ENCODE results near the gene TNFRSF17. TPM values are rescaled to one million over a fixed set of nuclear protein-coding genes. Genes with fewer than 3 reads are reported as not detected.
A peak's percentile ranks its signal among the peaks of the same experiment; 100 is the strongest.
"Not testable (repeated sequence)": the region's sequence is repeated elsewhere in the genome, so short reads cannot be mapped to it uniquely, and the experiment has no call there.

TNFRSF17 gene
- total and polyA plus RNA-seq, 3 experiments from 2014 or later = not detected

DNA sequence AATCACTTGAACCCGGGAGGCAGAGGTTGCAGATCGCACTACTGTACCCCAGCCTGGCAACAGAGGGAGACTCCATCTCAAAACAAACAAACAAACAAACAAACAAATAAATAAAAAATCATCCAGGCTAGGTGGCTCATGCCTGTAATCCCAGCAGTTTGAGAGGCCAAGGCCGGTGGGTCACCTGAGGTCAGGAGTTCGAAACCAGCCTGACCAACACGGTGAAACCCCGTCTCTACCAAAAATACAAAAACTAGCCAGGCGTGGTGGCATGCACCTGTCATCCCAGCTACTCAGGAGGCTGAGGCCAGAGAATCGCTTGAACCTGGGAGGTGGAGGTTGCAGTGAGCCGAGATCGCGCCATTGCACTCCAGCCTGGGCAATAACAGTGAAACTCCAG, 2.0 kb upstream of the TNFRSF17 start:
- H3K4me1 Mint-ChIP-seq; H3K9me3 ChIP-seq (ENCODE audit: low read length); H3K36me3 ChIP-seq (ENCODE audit: insufficient read depth, low read length); H3K9me3 Mint-ChIP-seq; H3K4me3 Mint-ChIP-seq; H3K27me3 ChIP-seq (ENCODE audit: insufficient read depth, low read length, poor library complexity, severe bottlenecking); H3K27ac Mint-ChIP-seq; H3K4me3 ChIP-seq (ENCODE audit: low read length); DNase-seq; H3K4me1 ChIP-seq (ENCODE audit: insufficient read depth, low read length); H3K27ac ChIP-seq (ENCODE audit: low read depth, low read length); H3K36me3 Mint-ChIP-seq; POLR2A ChIA-PET: not testable (repeated sequence)
- CTCF ChIA-PET = interaction anchor here (1.6 kb wide), 1 partner anchor 105 kb away, joined by 4 read pairs; no protein-coding TSS in a partner anchor
- H3K27me3 Mint-ChIP-seq = peaks cover 9 to 25% of the 10 kb centered on the region in 2 donors

DNA sequence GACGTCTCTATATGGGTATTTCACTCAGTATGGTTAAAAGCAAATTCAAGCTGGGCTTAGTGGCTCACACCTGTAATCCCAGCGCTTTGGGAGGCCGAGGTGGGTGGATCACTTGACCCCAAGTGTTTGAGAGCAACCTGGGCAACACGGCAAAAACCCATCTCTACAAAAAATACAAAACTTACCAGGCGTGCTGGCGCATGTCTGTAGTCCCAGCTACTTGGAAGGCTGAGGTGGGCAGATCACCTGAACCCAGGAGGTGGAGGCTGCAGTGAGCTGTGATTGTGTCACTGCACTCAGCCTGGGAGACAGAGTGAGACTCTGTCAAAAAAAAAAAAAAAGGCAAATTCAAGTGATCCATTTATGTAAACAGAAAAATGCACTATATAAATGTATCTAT, 1.3 kb upstream of the TNFRSF17 start:
- Mint-ChIP-seq H3K27me3 (peaks cover 9 to 25% of the 10 kb centered on the region in 2 donors), H3K4me1 (peaks cover 0 to 6% (median 0%) of the 10 kb centered on the region in 3 donors), H3K27ac (no peak overlapping the region), H3K4me3 (no peak overlapping the region), H3K9me3 (no peaks in the 10 kb centered on the region), H3K36me3 (no peaks in the 10 kb centered on the region)
- Histone ChIP-seq H3K27ac (ENCODE audit: low read depth, low read length) (no peak overlapping the region), H3K9me3 (ENCODE audit: low read length) (no peaks in the 10 kb centered on the region), H3K27me3 (ENCODE audit: insufficient read depth, low read length, poor library complexity, severe bottlenecking) (no peaks in the 10 kb centered on the region), H3K4me1 (ENCODE audit: insufficient read depth, low read length) (no peaks in the 10 kb centered on the region), H3K4me3 (ENCODE audit: low read length) (no peak overlapping the region), H3K36me3 (ENCODE audit: insufficient read depth, low read length) (no peaks in the 10 kb centered on the region)
- DNase-seq = no peak
- CTCF ChIA-PET = interaction anchor here (1.6 kb wide), 1 partner anchor 105 kb away, joined by 4 read pairs; no protein-coding TSS in a partner anchor
- POLR2A ChIA-PET = no interaction called here

DNA sequence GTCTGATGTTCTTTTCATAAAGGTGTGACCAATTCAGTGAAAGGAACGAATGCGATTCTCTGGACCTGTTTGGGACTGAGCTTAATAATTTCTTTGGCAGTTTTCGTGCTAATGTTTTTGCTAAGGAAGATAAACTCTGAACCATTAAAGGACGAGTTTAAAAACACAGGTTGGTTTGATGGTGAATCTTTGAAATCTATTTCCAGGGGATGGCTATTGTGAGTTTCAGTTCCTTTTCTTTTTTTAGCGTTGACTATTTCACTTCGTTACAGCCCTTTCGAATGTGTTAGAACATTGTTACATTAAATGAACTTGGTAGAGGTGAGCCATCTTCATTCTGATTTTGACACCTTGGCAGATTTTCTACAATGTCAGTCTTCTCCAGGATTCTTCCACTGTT, 1.2 kb downstream of the TNFRSF17 start:
- ChIA-PET POLR2A (no interaction called here), CTCF (interaction anchor here (1.2 kb wide), 1 partner anchor 129 kb away, joined by 3 read pairs; no protein-coding TSS in a partner anchor)
- Mint-ChIP-seq H3K9me3 (no peaks in the 10 kb centered on the region), H3K4me3 (no peak overlapping the region), H3K27me3 (peaks cover 5 to 21% of the 10 kb centered on the region in 2 donors), H3K36me3 (no peaks in the 10 kb centered on the region), H3K4me1 (peaks cover 0 to 6% (median 0%) of the 10 kb centered on the region in 3 donors), H3K27ac (no peak overlapping the region)
- Histone ChIP-seq H3K36me3 (ENCODE audit: insufficient read depth, low read length) (no peaks in the 10 kb centered on the region), H3K4me1 (ENCODE audit: insufficient read depth, low read length) (no peaks in the 10 kb centered on the region), H3K4me3 (ENCODE audit: low read length) (no peak overlapping the region), H3K27ac (ENCODE audit: low read depth, low read length) (no peak overlapping the region), H3K27me3 (ENCODE audit: insufficient read depth, low read length, poor library complexity, severe bottlenecking) (no peaks in the 10 kb centered on the region), H3K9me3 (ENCODE audit: low read length) (no peaks in the 10 kb centered on the region)
- no peak for DNase-seq

DNA sequence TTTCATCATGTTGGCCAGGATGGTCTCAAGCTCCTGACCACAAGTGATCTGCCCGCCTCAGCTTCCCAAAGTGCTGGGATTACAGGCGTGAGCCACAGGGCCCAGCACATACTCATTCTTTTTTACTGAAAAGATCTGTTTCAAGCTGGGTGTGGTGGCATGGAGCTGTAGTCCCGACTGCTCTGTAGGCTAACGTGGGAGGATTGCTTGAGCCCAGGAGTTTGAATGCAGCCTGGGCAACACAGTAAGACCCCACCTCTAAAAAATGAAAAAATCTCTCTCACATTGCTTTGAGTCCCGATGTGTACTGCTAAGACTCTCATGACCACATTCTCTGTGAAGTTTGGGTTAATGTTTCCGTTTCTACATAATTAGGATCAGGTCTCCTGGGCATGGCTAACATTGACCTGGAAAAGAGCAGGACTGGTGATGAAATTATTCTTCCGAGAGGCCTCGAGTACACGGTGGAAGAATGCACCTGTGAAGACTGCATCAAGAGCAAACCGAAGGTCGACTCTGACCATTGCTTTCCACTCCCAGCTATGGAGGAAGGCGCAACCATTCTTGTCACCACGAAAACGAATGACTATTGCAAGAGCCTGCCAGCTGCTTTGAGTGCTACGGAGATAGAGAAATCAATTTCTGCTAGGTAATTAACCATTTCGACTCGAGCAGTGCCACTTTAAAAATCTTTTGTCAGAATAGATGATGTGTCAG, 2.3 kb downstream of the TNFRSF17 start:
- no peak overlapping the region for H3K4me3 Mint-ChIP-seq
- H3K27me3 Mint-ChIP-seq = peaks cover 5 to 17% of the 10 kb centered on the region in 2 donors
- no peak for DNase-seq
- CTCF ChIA-PET = no interaction called here
- peaks cover 0 to 6% (median 0%) of the 10 kb centered on the region in 3 donors for H3K4me1 Mint-ChIP-seq
- Histone ChIP-seq H3K4me1 (ENCODE audit: insufficient read depth, low read length) (no peaks in the 10 kb centered on the region), H3K9me3 (ENCODE audit: low read length) (no peaks in the 10 kb centered on the region), H3K4me3 (ENCODE audit: low read length) (no peak overlapping the region), H3K36me3 (ENCODE audit: insufficient read depth, low read length) (no peaks in the 10 kb centered on the region), H3K27me3 (ENCODE audit: insufficient read depth, low read length, poor library complexity, severe bottlenecking) (no peaks in the 10 kb centered on the region), H3K27ac (ENCODE audit: low read depth, low read length) (no peak overlapping the region)
- POLR2A ChIA-PET = no interaction called here
- H3K27ac Mint-ChIP-seq = no peak overlapping the region
- no peaks in the 10 kb centered on the region for H3K36me3 Mint-ChIP-seq
- no peaks in the 10 kb centered on the region for H3K9me3 Mint-ChIP-seq

DNA sequence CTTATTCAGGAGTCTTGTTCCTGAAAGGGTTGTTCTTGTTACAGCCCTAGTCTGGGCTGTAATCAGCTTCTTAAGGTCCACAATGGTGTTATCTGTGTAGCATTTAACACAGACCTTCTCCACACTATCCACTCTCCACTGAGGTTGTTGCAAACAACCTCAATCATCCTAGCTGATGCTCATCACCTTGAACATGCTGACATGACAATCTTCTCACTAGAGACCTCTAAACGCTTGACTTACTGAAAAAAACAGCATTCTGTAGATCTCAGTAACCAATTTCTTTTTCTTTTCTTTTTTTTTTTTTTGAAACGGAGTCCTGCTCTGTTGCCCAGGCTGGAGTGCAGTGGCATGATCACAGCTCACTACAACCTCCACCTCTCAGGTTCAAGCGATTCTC, 3.6 kb downstream of the TNFRSF17 start:
- ChIA-PET POLR2A (no interaction called here), CTCF (no interaction called here)
- H3K27me3 Mint-ChIP-seq = peaks cover 2 to 14% of the 10 kb centered on the region in 2 donors
- H3K27ac Mint-ChIP-seq = no peak overlapping the region
- no peaks in the 10 kb centered on the region for H3K36me3 ChIP-seq (ENCODE audit: insufficient read depth, low read length)
- no peak for DNase-seq
- no peaks in the 10 kb centered on the region for H3K9me3 ChIP-seq (ENCODE audit: low read length)
- H3K4me1 Mint-ChIP-seq = peaks cover 0 to 6% (median 0%) of the 10 kb centered on the region in 3 donors
- H3K4me1 ChIP-seq (ENCODE audit: insufficient read depth, low read length) = no peaks in the 10 kb centered on the region
- H3K4me3 ChIP-seq (ENCODE audit: low read length) = no peak overlapping the region
- no peaks in the 10 kb centered on the region for H3K36me3 Mint-ChIP-seq
- H3K27me3 ChIP-seq (ENCODE audit: insufficient read depth, low read length, poor library complexity, severe bottlenecking) = no peaks in the 10 kb centered on the region
- H3K4me3 Mint-ChIP-seq = no peak overlapping the region
- H3K9me3 Mint-ChIP-seq = no peaks in the 10 kb centered on the region
- H3K27ac ChIP-seq (ENCODE audit: low read depth, low read length) = no peak overlapping the region

DNA sequence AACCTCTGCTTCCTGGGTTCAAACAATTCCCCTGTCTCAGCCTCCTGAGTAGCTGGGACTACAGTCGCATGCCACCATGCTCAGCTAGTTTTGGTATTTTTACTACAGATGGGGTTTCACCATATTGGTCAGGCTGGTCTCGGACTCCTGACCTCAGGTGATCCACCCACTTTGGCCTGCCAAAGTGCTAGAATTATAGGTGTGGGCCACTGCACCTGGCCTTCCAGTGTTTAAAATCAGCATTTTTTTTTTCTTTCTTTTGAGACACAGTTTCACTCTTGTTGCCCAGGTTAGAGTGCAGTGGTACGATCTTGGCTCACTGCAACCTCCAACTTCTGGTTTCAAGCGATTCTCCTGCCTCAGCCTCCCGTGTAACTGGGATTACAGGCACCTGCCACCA, 5.3 kb downstream of the TNFRSF17 start:
- H3K27me3 Mint-ChIP-seq = peaks cover 0 to 12% of the 10 kb centered on the region in 2 donors
- H3K4me1 ChIP-seq (ENCODE audit: insufficient read depth, low read length); POLR2A ChIA-PET; H3K36me3 Mint-ChIP-seq; H3K9me3 Mint-ChIP-seq; H3K4me3 ChIP-seq (ENCODE audit: low read length); H3K4me3 Mint-ChIP-seq; H3K27me3 ChIP-seq (ENCODE audit: insufficient read depth, low read length, poor library complexity, severe bottlenecking); H3K27ac ChIP-seq (ENCODE audit: low read depth, low read length); H3K27ac Mint-ChIP-seq; H3K4me1 Mint-ChIP-seq; DNase-seq; H3K36me3 ChIP-seq (ENCODE audit: insufficient read depth, low read length); H3K9me3 ChIP-seq (ENCODE audit: low read length): not testable (repeated sequence)
- CTCF ChIA-PET = interaction anchor here (1.0 kb wide), 1 partner anchor 98 kb away, joined by 3 read pairs; no protein-coding TSS in a partner anchor

DNA sequence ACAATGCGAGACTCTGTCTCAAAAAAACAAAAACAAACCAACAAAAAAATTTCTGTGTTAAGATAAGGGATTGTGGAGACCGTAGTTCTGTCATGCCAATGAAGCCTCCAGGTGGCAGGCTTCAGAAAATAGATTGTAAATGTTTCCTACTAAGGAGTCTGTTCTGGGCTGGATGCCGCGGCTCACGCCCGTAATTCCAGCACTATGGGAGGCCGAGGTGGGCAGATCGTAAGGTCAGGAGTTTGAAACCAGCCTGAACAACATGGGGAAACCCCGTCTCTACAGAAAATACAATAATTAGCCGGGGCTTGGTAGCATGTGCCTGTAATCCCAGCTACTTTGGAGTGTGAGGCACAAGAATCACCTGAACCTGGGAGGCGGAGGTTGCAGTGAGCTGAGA, 7.1 kb downstream of the TNFRSF17 start:
- Mint-ChIP-seq H3K36me3 (peaks cover 0 to 8% (median 0%) of the 10 kb centered on the region in 3 donors), H3K4me1 (peaks cover 12 to 17% (median 17%) of the 10 kb centered on the region in 3 donors), H3K27ac (no peak overlapping the region), H3K4me3 (peak overlapping the region in 1 of 7 donors; percentile 68), H3K27me3 (peaks cover 0 to 7% of the 10 kb centered on the region in 2 donors), H3K9me3 (no peaks in the 10 kb centered on the region)
- POLR2A ChIA-PET = no interaction called here
- H3K4me3 ChIP-seq (ENCODE audit: low read length) = no peak overlapping the region
- H3K27me3 ChIP-seq (ENCODE audit: insufficient read depth, low read length, poor library complexity, severe bottlenecking) = no peaks in the 10 kb centered on the region
- H3K27ac ChIP-seq (ENCODE audit: low read depth, low read length) = no peak overlapping the region
- CTCF ChIA-PET = interaction anchor here (1.1 kb wide), 1 partner anchor 96 kb away, joined by 4 read pairs; no protein-coding TSS in a partner anchor
- no peak for DNase-seq
- H3K36me3 ChIP-seq (ENCODE audit: insufficient read depth, low read length) = no peaks in the 10 kb centered on the region
- peaks cover 12% of the 10 kb centered on the region for H3K4me1 ChIP-seq (ENCODE audit: insufficient read depth, low read length)
- H3K9me3 ChIP-seq (ENCODE audit: low read length) = no peaks in the 10 kb centered on the region

DNA sequence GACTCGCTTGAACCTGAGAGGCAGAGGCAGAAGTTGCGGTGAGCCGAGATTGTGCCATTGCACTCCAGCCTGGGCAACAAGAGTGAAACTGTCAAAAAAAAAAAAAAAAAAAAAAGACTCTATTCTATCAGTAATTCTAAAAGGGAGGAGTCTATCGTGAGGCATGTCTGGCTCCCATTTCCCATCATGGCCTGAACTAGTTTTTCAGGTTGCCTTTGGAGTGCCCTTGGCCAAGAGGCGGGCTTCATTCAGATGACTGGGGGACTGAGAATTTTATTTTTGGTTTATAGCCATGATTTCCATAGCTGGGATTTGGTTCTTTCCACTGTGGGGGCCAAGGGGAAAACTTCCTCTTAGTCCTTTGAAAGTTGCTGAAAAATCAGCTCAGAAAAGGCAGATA, 8.1 kb downstream of the TNFRSF17 start:
- POLR2A ChIA-PET = interaction anchor here (0.6 kb wide), 1 partner anchor 10 kb away, joined by 3 read pairs; no protein-coding TSS in a partner anchor
- Histone ChIP-seq H3K27me3 (ENCODE audit: insufficient read depth, low read length, poor library complexity, severe bottlenecking) (no peaks in the 10 kb centered on the region), H3K27ac (ENCODE audit: low read depth, low read length) (no peak overlapping the region), H3K9me3 (ENCODE audit: low read length) (no peaks in the 10 kb centered on the region), H3K36me3 (ENCODE audit: insufficient read depth, low read length) (no peaks in the 10 kb centered on the region), H3K4me1 (ENCODE audit: insufficient read depth, low read length) (peaks cover 21% of the 10 kb centered on the region), H3K4me3 (ENCODE audit: low read length) (no peak overlapping the region)
- Mint-ChIP-seq H3K36me3 (peaks cover 0 to 8% (median 0%) of the 10 kb centered on the region in 3 donors), H3K9me3 (no peaks in the 10 kb centered on the region), H3K27ac (peak overlapping the region in 2 of 8 donors; percentile 39 to 80), H3K4me1 (peaks cover 20 to 26% (median 26%) of the 10 kb centered on the region in 3 donors), H3K27me3 (no peaks in the 10 kb centered on the region), H3K4me3 (no peak overlapping the region)
- no peak for DNase-seq
- CTCF ChIA-PET = interaction anchor here (0.7 to 1.1 kb wide), 2 partner anchors 95 to 1947 kb away, joined by 4 read pairs; partner anchors contain the start of gene ERCC4

Data from CD8-positive, alpha-beta memory T cell (primary cell).